IPS-18c (cell line): ENCODE data around the gene GRIK1.

ENCODE experiments used
- H3K4me3 ChIP-seq: 2 replicates; pipeline ENCODE4 v1.7.0; 2013; ENCODE audit warnings: low read depth, mild to moderate bottlenecking, low read length, moderate library complexity; ENCODE audit not compliant: insufficient read depth
- H3K9me3 ChIP-seq: one replicate; pipeline ENCODE4 v1.6.1; 2013; ENCODE audit warnings: mild to moderate bottlenecking, low read length, moderate library complexity; ENCODE audit not compliant: control insufficient read depth, insufficient read depth

GRIK1 gene

DNA sequence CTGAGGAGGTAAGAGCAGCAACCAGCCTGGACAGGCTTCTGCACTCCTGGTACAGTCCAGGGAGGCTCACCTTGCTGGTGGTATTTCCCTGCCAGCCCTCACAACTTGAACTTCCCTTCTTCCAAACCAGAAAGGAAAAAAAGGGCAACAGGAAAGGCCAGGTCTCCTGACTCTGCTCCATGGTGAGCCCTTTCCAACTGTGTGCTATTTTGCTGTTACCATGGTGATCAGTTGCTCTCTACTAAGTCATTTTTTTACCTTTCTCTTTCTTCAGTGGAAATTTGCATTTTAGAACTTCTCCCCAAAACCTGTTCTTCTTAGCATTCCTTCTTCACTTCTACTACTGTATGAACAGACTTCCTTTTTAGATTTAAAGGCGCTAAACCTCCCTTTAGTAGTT lies 164.3 kb downstream of the GRIK1 start:
- Histone ChIP-seq H3K4me3 (no peak overlapping the region), H3K9me3 (no peaks in the 10 kb centered on the region)

DNA sequence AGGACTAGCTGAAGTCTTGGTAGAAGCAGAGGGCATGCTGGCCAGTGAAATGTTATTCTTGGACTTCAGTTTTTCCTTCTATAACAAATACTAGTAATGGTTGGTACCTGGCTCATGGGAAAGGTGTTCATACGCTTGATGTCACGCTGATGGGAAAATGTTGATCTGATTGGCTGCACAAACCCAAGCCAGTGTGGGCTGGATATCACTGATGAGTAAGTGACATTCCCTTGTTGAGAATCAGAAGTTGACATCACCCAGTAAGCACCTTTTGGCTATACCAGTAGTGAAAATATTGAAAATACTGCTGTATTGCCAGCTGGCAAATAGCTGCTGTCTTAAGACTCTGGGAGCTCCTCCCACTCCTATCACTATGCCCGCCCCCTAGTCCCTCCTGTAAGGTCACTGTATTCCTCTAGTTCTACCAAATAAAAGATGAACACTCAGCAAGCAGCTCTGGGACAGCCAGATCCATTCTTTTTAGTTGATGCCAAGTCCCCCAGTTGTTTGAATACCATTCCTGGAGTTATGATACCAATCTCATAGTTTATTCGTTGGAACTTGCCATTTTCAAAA lies 168.2 kb downstream of the GRIK1 start:
- no peaks in the 10 kb centered on the region for H3K9me3 ChIP-seq
- no peak overlapping the region for H3K4me3 ChIP-seq

DNA sequence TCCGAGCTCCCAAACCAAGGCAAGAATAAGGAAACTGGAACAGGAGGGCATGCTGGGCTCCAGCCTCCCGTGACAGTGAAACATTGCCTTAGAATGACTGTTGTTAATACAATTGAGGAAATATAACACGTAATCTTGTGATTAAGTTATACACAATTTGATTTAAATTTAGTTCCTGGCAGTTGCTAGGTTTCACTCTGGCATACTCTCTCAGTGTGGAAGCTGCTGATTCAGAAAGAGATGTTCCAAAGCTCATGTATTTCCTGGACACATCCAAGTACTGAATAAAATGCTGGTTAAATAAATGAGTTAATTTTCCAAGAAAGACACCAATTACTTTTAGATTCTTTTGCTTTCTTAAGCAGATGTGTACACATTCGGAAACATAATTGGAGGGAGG lies 176.1 kb downstream of the GRIK1 start:
- H3K4me3 ChIP-seq: no peak overlapping the region
- H3K9me3 ChIP-seq: no peaks in the 10 kb centered on the region

DNA sequence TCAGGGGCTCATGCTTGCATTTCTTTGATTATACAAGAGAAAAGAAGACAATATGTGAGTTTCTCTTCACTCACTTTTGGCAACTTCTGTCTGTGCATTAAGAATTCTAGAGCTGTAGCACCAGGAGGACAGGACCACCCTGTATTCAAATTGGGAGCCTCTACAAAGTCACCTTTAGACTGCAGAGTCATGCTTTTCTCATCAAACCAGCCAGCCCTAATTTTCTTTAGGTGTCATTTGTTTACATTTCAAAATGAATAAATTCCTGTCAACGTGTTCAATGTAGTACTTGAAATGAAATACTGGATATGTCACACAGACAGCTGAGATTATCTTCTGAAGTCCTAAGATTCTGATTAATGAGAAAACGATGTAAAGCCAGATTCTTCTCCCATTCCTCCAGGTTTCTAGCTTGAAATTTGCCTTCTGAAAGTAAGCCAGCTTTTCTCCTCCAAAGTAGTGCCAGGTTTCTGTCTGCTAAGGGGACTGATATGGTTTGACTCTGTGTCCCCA lies 177.2 kb downstream of the GRIK1 start:
- no peaks in the 10 kb centered on the region for H3K9me3 ChIP-seq
- no peak overlapping the region for H3K4me3 ChIP-seq

DNA sequence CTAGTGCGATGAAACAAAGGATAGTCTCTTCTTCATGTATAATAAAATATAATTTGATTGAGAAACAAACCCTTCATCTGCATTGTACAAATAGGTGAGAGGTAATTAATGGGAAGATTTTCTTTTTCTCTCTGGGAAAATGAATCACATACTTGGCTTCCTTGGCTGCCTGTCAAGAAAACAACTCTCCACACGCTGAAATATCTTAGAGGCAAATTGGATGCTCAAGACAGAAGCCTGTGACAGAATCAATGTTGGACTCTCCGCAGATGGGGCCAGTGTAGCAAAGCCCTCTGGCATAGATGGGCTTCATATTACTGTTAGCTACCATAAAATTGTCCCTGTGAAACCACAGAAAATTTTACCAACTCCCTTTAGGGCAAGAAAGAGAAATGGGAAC lies 186.6 kb downstream of the GRIK1 start:
- no peaks in the 10 kb centered on the region for H3K9me3 ChIP-seq

DNA sequence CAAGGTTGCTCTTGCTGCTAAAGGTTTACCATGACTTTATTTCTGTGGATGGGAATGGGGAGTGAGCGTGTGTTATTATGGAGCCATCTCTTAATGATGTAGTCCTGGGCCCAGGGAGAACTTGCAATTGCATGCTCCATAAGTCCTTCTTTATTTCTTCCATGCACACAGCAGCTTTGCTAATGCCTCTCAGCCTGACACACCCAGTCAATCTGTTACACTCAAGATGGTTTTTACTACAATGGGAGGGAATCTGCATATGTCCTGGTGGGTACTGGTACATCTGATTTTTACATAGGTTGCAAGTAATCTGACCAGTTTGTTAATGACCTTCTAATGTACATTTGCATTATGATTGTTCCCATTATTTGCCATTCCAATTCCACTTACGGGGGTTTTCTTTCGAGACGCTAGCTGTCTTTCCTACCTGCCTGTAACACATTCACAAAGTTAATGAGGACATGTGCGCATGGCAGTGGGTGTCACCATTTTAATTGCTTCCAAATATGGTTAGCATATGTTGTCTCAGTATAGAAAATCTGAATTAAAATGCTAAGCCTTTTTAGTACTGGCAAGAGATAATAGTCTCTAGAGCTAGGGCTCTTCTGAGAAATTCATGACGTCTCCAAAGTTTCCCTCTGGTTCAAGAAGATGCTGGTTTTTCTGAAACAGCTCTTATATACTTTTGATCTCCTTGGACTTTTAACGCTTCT lies 188.2 kb downstream of the GRIK1 start:
- Histone ChIP-seq H3K4me3 (no peak overlapping the region), H3K9me3 (no peaks in the 10 kb centered on the region)

More for the DNA sequence above, 186.6 kb downstream of the GRIK1 start:
- H3K4me3 ChIP-seq: no peak overlapping the region

DNA sequence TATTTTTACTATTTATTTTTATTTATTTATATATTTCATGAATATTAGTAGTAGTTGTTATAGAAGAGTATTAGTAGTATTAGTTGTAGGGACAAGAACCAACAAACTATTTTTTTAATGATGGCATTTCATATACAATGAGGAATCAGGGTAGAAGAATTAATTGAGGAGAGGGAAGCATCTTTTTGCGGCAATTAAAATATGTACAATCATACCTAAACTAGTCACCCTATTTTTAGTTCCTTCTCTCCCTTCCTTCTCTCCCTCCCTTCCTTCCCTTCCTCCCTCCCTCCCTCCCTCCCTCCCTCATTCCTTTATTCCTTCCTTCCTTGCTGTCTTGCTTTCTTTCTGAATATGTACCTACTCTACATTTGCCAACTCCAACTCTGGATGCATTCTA lies 189.8 kb downstream of the GRIK1 start:
- H3K4me3 ChIP-seq: no peak overlapping the region

DNA sequence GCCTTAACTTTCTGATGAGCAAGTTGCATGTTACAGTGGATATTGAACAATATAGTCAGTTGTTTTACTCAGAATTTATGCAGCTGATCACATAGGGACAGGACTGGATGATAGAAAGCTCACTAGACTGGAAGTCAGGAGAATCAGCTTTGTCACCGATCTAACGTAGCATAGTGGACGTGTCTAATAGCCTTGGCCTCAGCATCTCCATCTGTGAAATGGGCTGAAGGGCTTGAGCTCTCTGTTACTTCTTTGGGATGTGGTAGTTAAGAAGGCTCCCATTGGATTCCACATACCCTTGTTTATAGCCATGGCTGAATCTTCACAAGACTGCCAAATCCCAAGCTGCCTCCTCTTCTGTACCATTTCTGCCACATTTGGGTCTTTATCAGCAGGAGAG lies 190.6 kb downstream of the GRIK1 start:
- no peak overlapping the region for H3K4me3 ChIP-seq
- no peaks in the 10 kb centered on the region for H3K9me3 ChIP-seq

More for the DNA sequence above, 189.8 kb downstream of the GRIK1 start:
- no peaks in the 10 kb centered on the region for H3K9me3 ChIP-seq

DNA sequence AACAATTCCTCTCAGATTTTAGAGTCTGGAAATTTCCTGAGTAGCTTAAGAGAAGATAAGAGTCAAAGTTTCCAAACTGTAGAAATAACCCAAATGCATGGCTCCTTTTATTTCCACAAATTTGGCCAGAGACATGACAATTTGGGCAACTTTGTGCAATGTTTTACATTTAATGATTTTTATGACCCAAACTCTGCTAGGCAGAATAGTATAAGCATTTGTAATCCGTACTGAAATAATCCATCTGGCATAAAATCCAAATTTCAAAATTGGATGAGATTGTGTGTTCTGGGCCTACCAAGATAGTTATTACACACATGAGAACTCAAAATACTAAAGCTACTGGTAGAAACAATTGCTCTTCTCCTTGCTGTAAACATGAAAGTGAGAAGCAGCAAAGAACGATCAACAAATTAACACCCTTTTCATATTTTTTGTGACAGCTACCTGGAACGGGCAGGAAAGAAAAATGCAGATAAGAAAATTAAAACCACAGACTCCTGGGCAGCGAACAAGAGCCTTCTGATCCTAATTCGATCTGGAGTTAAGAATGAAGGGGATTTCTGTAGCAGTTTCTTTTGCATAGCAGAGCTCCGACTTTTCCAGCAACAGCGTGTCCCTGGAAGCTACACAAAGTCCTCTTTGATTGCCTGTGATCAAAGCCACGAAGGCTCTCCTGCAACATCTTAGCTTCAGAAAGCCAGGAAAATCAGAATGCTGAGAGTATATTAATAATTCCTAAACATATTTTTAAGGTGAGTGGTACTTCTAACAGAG lies 191.2 kb downstream of the GRIK1 start:
- H3K4me3 ChIP-seq: no peak overlapping the region
- H3K9me3 ChIP-seq: no peaks in the 10 kb centered on the region

DNA sequence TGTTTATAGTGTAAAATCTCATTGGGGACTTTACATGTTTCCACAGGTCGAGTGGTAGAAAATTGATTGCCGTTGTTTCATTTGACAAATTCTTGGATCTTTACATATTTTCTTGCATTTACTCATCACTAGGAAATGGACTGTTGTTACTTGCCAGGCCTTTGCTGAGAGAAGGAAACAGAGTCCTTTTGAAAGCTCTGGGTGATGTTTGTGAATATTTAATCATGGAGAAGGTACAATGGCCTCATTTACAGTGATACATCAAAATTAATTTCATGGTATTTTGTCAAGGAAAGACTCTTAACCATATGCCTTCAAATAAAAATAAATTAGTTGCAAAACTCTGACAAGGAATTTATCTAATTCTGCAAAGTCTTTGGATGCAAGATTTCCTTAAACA lies 198.0 kb downstream of the GRIK1 start:
- no peaks in the 10 kb centered on the region for H3K9me3 ChIP-seq

DNA sequence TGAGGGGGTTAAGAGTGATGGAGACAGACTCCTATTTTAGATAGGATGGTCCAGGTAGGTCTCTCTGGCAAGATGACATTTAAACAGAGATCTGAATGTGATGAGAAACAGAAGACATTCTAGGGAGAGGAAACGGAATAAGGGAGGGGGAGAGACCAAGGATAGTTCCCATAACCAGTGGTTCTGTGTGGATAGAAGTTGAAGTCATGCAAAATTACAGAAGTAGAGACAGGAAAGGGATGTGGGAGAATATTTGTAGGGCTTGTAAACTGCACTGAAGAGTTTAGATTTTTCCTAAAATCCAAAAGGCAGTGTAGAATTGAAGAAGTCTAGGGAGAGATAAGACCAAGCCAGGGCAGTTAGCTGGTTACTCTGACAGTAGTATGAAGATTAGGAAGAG lies 200.6 kb downstream of the GRIK1 start:
- Histone ChIP-seq H3K4me3 (no peak overlapping the region), H3K9me3 (no peaks in the 10 kb centered on the region)

More for the DNA sequence above, 198.0 kb downstream of the GRIK1 start:
- H3K4me3 ChIP-seq: no peak overlapping the region

DNA sequence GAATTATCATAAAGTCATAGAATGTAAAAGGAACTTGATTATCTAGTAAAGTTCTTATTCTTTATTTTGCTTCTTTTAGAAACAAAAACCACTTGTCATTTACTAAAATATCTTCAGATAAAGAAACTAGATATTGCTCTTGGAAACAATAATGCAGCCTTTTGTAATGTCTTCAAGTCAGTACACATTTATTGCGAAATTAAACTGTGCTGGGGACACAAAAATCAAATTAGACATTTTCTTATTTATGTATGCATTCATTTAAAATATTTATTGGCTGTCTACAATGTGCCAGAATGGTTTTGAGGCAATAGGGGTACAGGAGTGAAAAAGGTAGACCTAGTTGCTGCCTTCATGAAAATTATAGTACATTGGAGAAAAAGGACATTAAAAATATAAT lies 201.1 kb downstream of the GRIK1 start:
- no peaks in the 10 kb centered on the region for H3K9me3 ChIP-seq
- no peak overlapping the region for H3K4me3 ChIP-seq

DNA sequence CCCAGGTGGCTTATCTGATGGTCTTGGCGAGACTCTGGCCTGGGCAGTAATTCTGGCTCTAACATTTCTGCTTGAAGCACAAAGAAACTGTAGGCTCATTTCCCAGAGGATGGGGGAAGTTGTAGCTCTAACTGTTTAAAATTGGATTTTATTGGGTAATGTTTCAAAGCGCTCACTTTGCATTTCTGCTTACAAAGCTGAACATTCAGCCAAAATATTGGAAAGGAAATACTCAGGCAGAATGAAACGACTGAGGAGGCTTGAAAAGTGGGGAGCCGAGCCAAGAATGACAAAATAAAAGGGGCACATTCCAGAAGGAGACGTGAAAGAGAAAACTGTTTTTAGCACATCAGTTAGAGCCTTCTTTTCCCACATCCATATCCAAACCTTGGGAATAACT lies 202.6 kb downstream of the GRIK1 start:
- no peak overlapping the region for H3K4me3 ChIP-seq
- no peaks in the 10 kb centered on the region for H3K9me3 ChIP-seq

DNA sequence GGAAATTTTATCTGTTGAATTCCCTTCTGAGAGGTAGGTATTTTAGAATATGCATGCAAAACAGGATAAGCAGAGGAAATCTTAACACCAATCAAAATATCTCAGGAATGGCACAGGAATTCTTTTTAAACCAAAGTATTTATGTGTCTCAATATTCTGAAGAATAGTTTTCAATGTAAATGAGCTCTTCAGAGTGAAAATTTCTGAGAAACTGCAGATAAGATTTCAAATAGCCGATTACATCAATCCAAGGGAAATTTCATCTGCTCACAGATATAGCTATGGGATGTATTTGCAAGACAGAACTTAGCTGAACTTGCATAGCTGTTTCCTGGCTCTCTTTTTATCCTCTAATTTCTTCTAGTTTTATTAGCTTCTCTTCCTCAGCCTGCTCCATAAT lies 209.5 kb downstream of the GRIK1 start:
- Histone ChIP-seq H3K9me3 (no peaks in the 10 kb centered on the region), H3K4me3 (no peak overlapping the region)

DNA sequence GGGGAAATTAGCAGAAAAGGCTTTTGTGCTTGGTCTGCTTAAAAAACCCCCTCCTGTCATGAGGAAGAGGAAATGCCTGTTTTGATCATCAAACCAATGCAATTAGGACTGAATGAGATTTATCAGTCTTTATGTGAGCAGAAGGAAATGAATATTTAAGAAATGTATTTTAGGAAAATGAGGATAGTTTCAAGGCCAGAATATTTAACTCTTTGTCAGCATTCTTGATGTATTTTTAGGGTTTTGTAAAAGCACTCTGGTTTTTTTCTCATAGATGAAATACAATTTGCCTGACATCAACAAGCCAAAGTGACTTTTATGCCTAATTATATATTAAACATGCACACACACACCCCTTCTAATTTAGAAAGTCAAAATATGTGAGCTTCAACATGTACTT lies 213.8 kb downstream of the GRIK1 start:
- no peaks in the 10 kb centered on the region for H3K9me3 ChIP-seq
- no peak overlapping the region for H3K4me3 ChIP-seq

DNA sequence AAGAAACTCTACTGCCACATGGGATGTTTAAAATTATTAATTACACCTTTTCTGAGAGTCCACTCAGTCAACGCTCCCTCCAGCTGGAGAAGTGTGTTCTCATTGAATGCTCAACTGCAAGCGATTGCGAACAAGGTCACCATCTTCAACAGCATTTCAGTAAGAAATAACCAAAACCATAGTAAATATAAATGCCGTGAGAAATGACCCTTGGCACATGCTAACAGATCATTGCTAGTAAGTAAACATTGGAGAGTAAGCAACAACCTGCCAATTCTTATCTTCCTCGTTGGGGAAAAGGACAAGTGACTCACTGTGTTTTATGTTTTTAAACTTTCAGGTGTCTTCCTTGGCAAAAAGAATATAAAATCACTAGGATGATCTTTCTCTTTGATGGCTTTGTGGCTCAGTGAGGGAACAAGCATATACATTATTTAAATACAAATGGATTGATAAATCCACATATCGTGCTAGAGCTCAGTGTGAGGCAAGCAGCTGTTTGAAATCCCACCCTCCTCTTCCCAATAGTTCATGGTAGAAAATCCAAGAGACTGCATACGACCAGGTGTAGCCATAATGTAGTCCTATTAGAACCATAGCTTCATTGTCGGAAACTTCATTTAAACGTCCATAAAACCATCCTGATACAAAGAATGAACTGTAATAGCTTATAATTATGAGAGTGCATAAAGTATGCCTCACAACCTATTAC lies 214.6 kb downstream of the GRIK1 start:
- Histone ChIP-seq H3K9me3 (no peaks in the 10 kb centered on the region), H3K4me3 (no peak overlapping the region)

DNA sequence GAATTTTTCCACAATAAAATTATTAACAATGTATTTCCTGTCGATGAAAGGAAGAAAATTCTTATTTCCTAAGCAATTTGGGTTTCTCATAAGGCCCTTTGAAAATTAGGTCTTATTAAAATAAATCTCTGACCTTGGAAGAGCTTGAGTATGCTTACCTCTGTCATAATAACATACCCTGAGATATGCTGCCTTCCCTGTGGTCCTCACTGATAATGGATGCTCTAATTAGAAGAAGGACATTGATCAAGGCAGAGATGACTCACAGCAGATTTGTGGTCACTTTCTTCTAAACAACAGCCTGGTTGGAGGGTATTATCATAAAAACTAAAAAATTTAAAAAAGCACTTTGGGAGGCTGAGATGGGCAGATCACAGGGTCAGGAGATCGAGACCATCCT lies 217.8 kb downstream of the GRIK1 start:
- Histone ChIP-seq H3K9me3 (no peaks in the 10 kb centered on the region), H3K4me3 (no peak overlapping the region)
